HCT116 (cell line): ENCODE measurements around the gene STK16.

Experiments
- CTCF ChIP-seq, 3 experiments: fragments of 200-600 bp in 1 of 3; sonication (generic) in 1 of 3; IDR thresholded peaks in 2 of 3; conservative IDR thresholded peaks in 1 of 3; 2 replicates each; pipeline ENCODE4 v1.5.1; 2012 to 2017; ENCODE audit warnings: low read depth in 2 of 3, low read length in 2 of 3, antibody characterized with exemption in 1 of 3, borderline replicate concordance in 1 of 3, control low read depth in 1 of 3, mild to moderate bottlenecking in 1 of 3, mixed read lengths in 1 of 3, mixed run types in 1 of 3, moderate library complexity in 1 of 3; ENCODE audit not compliant: insufficient read depth in 1 of 3
- EZH2 ChIP-seq: fragments of 200-600 bp; sonication (generic); IDR thresholded peaks from 2 replicates; pipeline ENCODE4 v1.6.1; 2017; ENCODE audit warnings: antibody characterized with exemption, mixed run types
- JUND ChIP-seq: IDR thresholded peaks from 2 replicates; pipeline ENCODE4 v1.6.1; 2012
- MAX ChIP-seq: IDR thresholded peaks from 2 replicates; pipeline ENCODE4 v1.6.1; 2012
- POLR2AphosphoS5 ChIP-seq: IDR thresholded peaks from 2 replicates; pipeline ENCODE4 v1.6.1; 2011; ENCODE audit warnings: mild to moderate bottlenecking, low read depth, low read length, moderate library complexity
- REST ChIP-seq: IDR thresholded peaks from 2 replicates; pipeline ENCODE4 v1.6.1; 2012; ENCODE audit warnings: low read depth
- SIN3A ChIP-seq: IDR thresholded peaks from 2 replicates; pipeline ENCODE4 v1.6.1; 2012; ENCODE audit warnings: low read depth
- YY1 ChIP-seq: IDR thresholded peaks from 2 replicates; pipeline ENCODE4 v1.6.1; 2011; ENCODE audit warnings: low read length, low read depth, moderate library complexity, mild to moderate bottlenecking; ENCODE audit not compliant: insufficient replicate concordance; ENCODE audit errors: extremely low read depth
- ZBTB33 ChIP-seq: IDR thresholded peaks from 2 replicates; pipeline ENCODE4 v1.6.1; 2011; ENCODE audit warnings: mild to moderate bottlenecking, low read length, moderate library complexity; ENCODE audit not compliant: insufficient replicate concordance; ENCODE audit errors: extremely low read depth

- TF ChIP-seq MAX (peak; percentile 96), REST (no peak), YY1 (peak; percentile 81), CTCF (IDR thresholded peaks at IDR 0.05 in 2 of 3, conservative IDR thresholded peaks at IDR 0.05 in 1 of 3; ENCODE audit: borderline replicate concordance in 1 of 3, insufficient read depth in 1 of 3, low read depth in 2 of 3, low read length in 2 of 3) (peak; percentile 94 to 99 (median 98)), POLR2AphosphoS5 (peak; percentile 66), SIN3A (no peak), EZH2 (no peak), JUND (no peak), ZBTB33 (peak; percentile 81)
Measured at GRCh38 chr2:219294356-219295351, 49.4 kb downstream of the STK16 start.
